B cell (primary cell): ENCODE results near the gene ANKS1B. TPM values are rescaled to one million over a fixed set of nuclear protein-coding genes. Genes with fewer than 3 reads are reported as not detected.

Experiments used
- ATAC-seq: fragments of 200-7000 bp; cut with Tn5 transposase; one replicate; pipeline ENCODE4 v1.10.0; 2021; ENCODE audit warnings: low read depth, mild to moderate bottlenecking, moderate number of reproducible peaks, moderate library complexity
- CTCF ChIA-PET: fragments of 350-600 bp; sonication (Branson Sonifier 250); formaldehyde crosslinking; loops from one replicate; lab custom pipeline; 2021; ENCODE audit warnings: antibody characterized with exemption, inconsistent platforms; lab: Charles Lee
- POLR2A ChIA-PET: fragments of 350-600 bp; sonication (Branson Sonifier 250); formaldehyde crosslinking; loops from one replicate; lab custom pipeline; 2021; ENCODE audit warnings: antibody characterized with exemption; lab: Charles Lee
- DNase-seq: peaks from one replicate; pipeline ENCODE4 v3.0.0; 2013
- H2AFZ ChIP-seq: 2 replicates; pipeline ENCODE4 v1.6.1; 2012; ENCODE audit warnings: mild to moderate bottlenecking, low read depth, low read length; ENCODE audit not compliant: insufficient read depth, poor library complexity, severe bottlenecking
- H3K27ac ChIP-seq, 2 donors: 1 replicate in 1 of 2; 2 replicates in 1 of 2; pipeline ENCODE4 v1.5.1; 2012 to 2013; ENCODE audit warnings: low read length in 2 of 2, mild to moderate bottlenecking in 2 of 2, moderate library complexity in 1 of 2
- H3K27me3 ChIP-seq, 4 experiments: fragments of 200-600 bp in 1 of 4; sonication (generic) in 1 of 4; replicated peaks in 1 of 4; 1 replicate in 2 of 4; 2 replicates in 2 of 4; pipeline versions ENCODE4 v1.6.1 to v1.7.0; 2013 to 2016; ENCODE audit warnings: low read length in 3 of 4, mild to moderate bottlenecking in 2 of 4, mixed read lengths in 1 of 4, moderate library complexity in 1 of 4; ENCODE audit not compliant: insufficient read depth in 4 of 4, control insufficient read depth in 3 of 4; ENCODE audit errors: control extremely low read depth in 1 of 4
- H3K36me3 ChIP-seq, 2 experiments: replicated peaks in 1 of 2; 1 replicate in 1 of 2; 2 replicates in 1 of 2; pipeline versions ENCODE4 v1.6.1 to v1.7.1; 2013; ENCODE audit warnings: low read length in 1 of 2; ENCODE audit not compliant: insufficient read depth in 2 of 2, control insufficient read depth in 1 of 2; ENCODE audit errors: control extremely low read depth in 1 of 2, extremely low read depth in 1 of 2
- H3K4me1 ChIP-seq, 2 donors: fragments of 200-600 bp in 1 of 2; sonication (generic) in 1 of 2; 1 replicate in 1 of 2; 2 replicates in 1 of 2; pipeline versions ENCODE4 v1.5.1 to v1.6.1; 2013 to 2017; ENCODE audit warnings: low read length in 2 of 2; ENCODE audit not compliant: control insufficient read depth in 2 of 2, insufficient read depth in 2 of 2
- H3K4me2 ChIP-seq: replicated peaks from 2 replicates; pipeline ENCODE3; 2012; ENCODE audit warnings: mild to moderate bottlenecking, low read depth, low read length; ENCODE audit not compliant: poor library complexity, severe bottlenecking
- H3K4me3 ChIP-seq, 5 experiments: fragments of 200-600 bp in 1 of 5; sonication (generic) in 1 of 5; 1 replicate in 3 of 5; 2 replicates in 2 of 5; pipeline versions ENCODE4 v1.5.1 to v1.7.0; 2011 to 2016; ENCODE audit warnings: low read length in 4 of 5, mild to moderate bottlenecking in 4 of 5, low read depth in 2 of 5, control low read depth in 1 of 5, moderate library complexity in 1 of 5; ENCODE audit not compliant: insufficient read depth in 1 of 5; ENCODE audit errors: control extremely low read depth in 1 of 5, extremely low read depth in 1 of 5
- H3K79me2 ChIP-seq: fragments of 200-600 bp; sonication (generic); one replicate; pipeline ENCODE4 v1.6.0; 2016; ENCODE audit warnings: low read length; ENCODE audit not compliant: control insufficient read depth, insufficient read depth
- H3K9ac ChIP-seq: fragments of 200-600 bp; sonication (generic); 2 replicates; pipeline ENCODE4 v1.6.1; 2017; ENCODE audit warnings: mild to moderate bottlenecking, low read length, moderate library complexity
- H3K9me3 ChIP-seq, 3 donors: one replicate each; pipeline versions ENCODE4 v1.6.1 to v1.7.1; 2013; ENCODE audit warnings: low read length in 2 of 3; ENCODE audit not compliant: control insufficient read depth in 2 of 3, insufficient read depth in 1 of 3; ENCODE audit errors: control extremely low read depth in 1 of 3
- H4K20me1 ChIP-seq: 2 replicates; pipeline ENCODE4 v1.6.0; 2012; ENCODE audit warnings: mild to moderate bottlenecking, low read length; ENCODE audit not compliant: insufficient read depth, control insufficient read depth, poor library complexity, severe bottlenecking
- H3K27ac Mint-ChIP-seq: one replicate; pipeline ENCODE4 v1.8.0; 2021; ENCODE audit warnings: mixed read lengths
- H3K27me3 Mint-ChIP-seq: one replicate; pipeline ENCODE4 v1.8.0; 2021; ENCODE audit warnings: mixed read lengths
- H3K4me1 Mint-ChIP-seq: one replicate; pipeline ENCODE4 v1.8.0; 2021; ENCODE audit warnings: mixed read lengths
- H3K4me3 Mint-ChIP-seq: one replicate; pipeline ENCODE4 v1.8.0; 2021; ENCODE audit warnings: mixed read lengths
- H3K9me3 Mint-ChIP-seq: one replicate; pipeline ENCODE4 v1.8.0; 2022; ENCODE audit warnings: mixed read lengths; ENCODE audit not compliant: insufficient read depth
- CTCF ChIP-seq: fragments of 200-600 bp; IDR thresholded peaks from one replicate; pipeline ENCODE4 v1.8.0; 2022; ENCODE audit warnings: antibody characterized with exemption, mild to moderate bottlenecking
- EZH2 ChIP-seq: IDR thresholded peaks from 2 replicates; pipeline ENCODE4 v1.6.1; 2012; ENCODE audit warnings: borderline replicate concordance, low read depth, mild to moderate bottlenecking, moderate library complexity, low read length; ENCODE audit not compliant: insufficient read depth, poor library complexity, severe bottlenecking
- WGBS: methylation state at CpG from one replicate; pipeline ENCODE4 v1.1.5; 2013; ENCODE audit warnings: missing lambda C conversion rate; ENCODE audit not compliant: insufficient coverage; 5-methylcytosine and 5-hydroxymethylcytosine counted together
- intact Hi-C: fragments of 100-400 bp; cut with micrococcal nuclease; formaldehyde crosslinking; loops from one replicate; pipeline ENCODE4 v1.10.0; 2022
- polyA plus RNA-seq: library from polyadenylated mRNA; depleted of rRNA; stranded (reverse); fragments of >200 nt; gene quantifications from 2 replicates; pipeline ENCODE4 v1.2.3, GENCODE V29; 2012
- total RNA-seq, 2 donors: library from RNA; stranded (reverse); fragments of 120-200 nt in 1 of 2; gene quantifications; 1 replicate in 1 of 2; 2 replicates in 1 of 2; pipeline versions ENCODE4 v1.2.3 to v1.2.4, GENCODE V29; 2013 to 2022

ANKS1B gene
- total and polyA plus RNA-seq, 2 donors (not counting 1 experiment from before 2014, with no cell fraction given), result not detected

- TF ChIP-seq CTCF (no peak), EZH2 (no peak)
- ATAC-seq, result no peak
Measured at GRCh38 chr12:99367181-99367580, 617.6 kb downstream of the ANKS1B start.

GRCh38 chr12:99352269-99352668, 632.5 kb downstream of the ANKS1B start:
- no peak overlapping the region for H3K4me3 ChIP-seq
- no peak overlapping the region for H3K27ac Mint-ChIP-seq
- no peaks in the 10 kb centered on the region for H3K36me3 ChIP-seq
- no peaks in the 10 kb centered on the region for H3K27me3 ChIP-seq
- TF ChIP-seq CTCF (no peak), EZH2 (no peak)
- H3K4me3 Mint-ChIP-seq, result no peak overlapping the region
- no peaks in the 10 kb centered on the region for H3K4me1 Mint-ChIP-seq
- 0% methylated on average over 1 of the region's 3 CpGs for WGBS
- H4K20me1 ChIP-seq, result no peaks in the 10 kb centered on the region
- ChIA-PET CTCF (no interaction called here), POLR2A (no interaction called here)
- H2AFZ ChIP-seq, result no peak overlapping the region
- H3K9me3 Mint-ChIP-seq, result peaks cover 5% of the 10 kb centered on the region
- no peak for DNase-seq
- H3K4me1 ChIP-seq, result no peaks in the 10 kb centered on the region
- H3K9me3 ChIP-seq, result peaks cover 0 to 1% (median 0%) of the 10 kb centered on the region in 3 donors
- no peak overlapping the region for H3K9ac ChIP-seq
- ATAC-seq, result no peak
- no peak overlapping the region for H3K4me2 ChIP-seq
- H3K79me2 ChIP-seq, result no peaks in the 10 kb centered on the region
- no peak overlapping the region for H3K27ac ChIP-seq
- no peaks in the 10 kb centered on the region for H3K27me3 Mint-ChIP-seq
- intact Hi-C loops, result no loop called here

More at GRCh38 chr12:99367181-99367580, 617.6 kb downstream of the ANKS1B start:
- no peak overlapping the region for H3K4me3 Mint-ChIP-seq
- H3K4me3 ChIP-seq, result no peak overlapping the region
- H4K20me1 ChIP-seq, result no peaks in the 10 kb centered on the region
- ChIA-PET POLR2A (no interaction called here), CTCF (no interaction called here)
- intact Hi-C loops, result no loop called here
- H3K4me1 Mint-ChIP-seq, result no peaks in the 10 kb centered on the region
- H3K27ac Mint-ChIP-seq, result no peak overlapping the region
- no peak overlapping the region for H3K27ac ChIP-seq
- no peak overlapping the region for H3K4me2 ChIP-seq
- no peaks in the 10 kb centered on the region for H3K9me3 Mint-ChIP-seq
- no peaks in the 10 kb centered on the region for H3K79me2 ChIP-seq
- no peaks in the 10 kb centered on the region for H3K4me1 ChIP-seq
- no peak overlapping the region for H3K9ac ChIP-seq
- no peaks in the 10 kb centered on the region for H3K27me3 Mint-ChIP-seq
- H3K9me3 ChIP-seq, result no peaks in the 10 kb centered on the region
- H3K27me3 ChIP-seq, result no peaks in the 10 kb centered on the region
- no peaks in the 10 kb centered on the region for H3K36me3 ChIP-seq
- no CpG with 5 or more reads among the region's 3 CpGs for WGBS
- no peak for DNase-seq
- no peak overlapping the region for H2AFZ ChIP-seq
